GM23338 (cell line): Measurements from ENCODE around the gene GAA.

ENCODE experiments used
- CREB1 ChIP-seq: fragments of 250-450 bp; sonication (Bioruptor Pico); IDR thresholded peaks from 2 replicates; pipeline ENCODE4 v1.5.0; 2020; ENCODE audit warnings: low read depth, mild to moderate bottlenecking, moderate library complexity
- EZH2 ChIP-seq: fragments of 200-600 bp; sonication (generic); IDR thresholded peaks from one replicate; pipeline ENCODE4 v1.8.0; 2017; ENCODE audit warnings: antibody characterized with exemption, mild to moderate bottlenecking, low read depth; ENCODE audit not compliant: unreplicated experiment
- JUNB ChIP-seq: IDR thresholded peaks from one replicate; pipeline ENCODE4 v1.6.1; 2016; ENCODE audit warnings: antibody characterized with exemption; ENCODE audit not compliant: unreplicated experiment
- POLR2AphosphoS5 ChIP-seq: IDR thresholded peaks from 2 replicates; pipeline ENCODE4 v1.6.1; 2016; ENCODE audit warnings: antibody characterized with exemption, low read depth
- TF ChIP-seq, protein P1 (sequence below), 2 experiments: fragments of 200-600 bp in 1 of 2; sonication (generic) in 1 of 2; conservative IDR thresholded peaks; 2 replicates each; pipeline versions ENCODE4 v1.5.1 to v1.6.1; 2016 to 2017; ENCODE audit warnings: antibody characterized with exemption in 2 of 2, low read depth in 2 of 2, mild to moderate bottlenecking in 2 of 2, moderate library complexity in 1 of 2

GRCh38 chr17:80163336-80163735, 62.0 kb downstream of the GAA start:
- TF ChIP-seq, protein P1, sequence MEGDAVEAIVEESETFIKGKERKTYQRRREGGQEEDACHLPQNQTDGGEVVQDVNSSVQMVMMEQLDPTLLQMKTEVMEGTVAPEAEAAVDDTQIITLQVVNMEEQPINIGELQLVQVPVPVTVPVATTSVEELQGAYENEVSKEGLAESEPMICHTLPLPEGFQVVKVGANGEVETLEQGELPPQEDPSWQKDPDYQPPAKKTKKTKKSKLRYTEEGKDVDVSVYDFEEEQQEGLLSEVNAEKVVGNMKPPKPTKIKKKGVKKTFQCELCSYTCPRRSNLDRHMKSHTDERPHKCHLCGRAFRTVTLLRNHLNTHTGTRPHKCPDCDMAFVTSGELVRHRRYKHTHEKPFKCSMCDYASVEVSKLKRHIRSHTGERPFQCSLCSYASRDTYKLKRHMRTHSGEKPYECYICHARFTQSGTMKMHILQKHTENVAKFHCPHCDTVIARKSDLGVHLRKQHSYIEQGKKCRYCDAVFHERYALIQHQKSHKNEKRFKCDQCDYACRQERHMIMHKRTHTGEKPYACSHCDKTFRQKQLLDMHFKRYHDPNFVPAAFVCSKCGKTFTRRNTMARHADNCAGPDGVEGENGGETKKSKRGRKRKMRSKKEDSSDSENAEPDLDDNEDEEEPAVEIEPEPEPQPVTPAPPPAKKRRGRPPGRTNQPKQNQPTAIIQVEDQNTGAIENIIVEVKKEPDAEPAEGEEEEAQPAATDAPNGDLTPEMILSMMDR (conservative IDR thresholded peaks at IDR 0.05; ENCODE audit: low read depth in 2 of 2) = no peak
- TF ChIP-seq EZH2 (no peak), POLR2AphosphoS5 (no peak), JUNB (no peak), CREB1 (CRISPR knock-in tag) (no peak)
